ENCODE measurements around the gene NPB. TPM values are rescaled to one million over a fixed set of nuclear protein-coding genes. Genes with fewer than 3 reads are reported as not detected.

The NPB gene
- polyA plus RNA-seq, 1 donor from 2014 or later, result 1.3 TPM

GRCh38 chr17:81939881-81940385, 37.9 kb downstream of the NPB start:
- H3K9me2 ChIP-seq (ENCODE audit: insufficient read depth, low read length), result no peaks in the 10 kb centered on the region
- no peak overlapping the region for H3K4me2 ChIP-seq (ENCODE audit: low read length)
- H3K36me3 ChIP-seq (ENCODE audit: insufficient read depth, low read length), result no peaks in the 10 kb centered on the region
- no peaks in the 10 kb centered on the region for H3K9me3 ChIP-seq (ENCODE audit: low read length)
- no peak overlapping the region for H2AFZ ChIP-seq (ENCODE audit: low read depth, low read length)
- H3K9ac ChIP-seq (ENCODE audit: low read length), result no peak overlapping the region
- no peaks in the 10 kb centered on the region for H3K27me3 ChIP-seq (ENCODE audit: insufficient read depth, low read depth, low read length)
- TF ChIP-seq RAD21 (conservative IDR thresholded peaks at IDR 0.05) (no peak), SMC3 (conservative IDR thresholded peaks at IDR 0.05; ENCODE audit: poor library complexity) (no peak), EZH2 (IDR thresholded peaks at IDR 0.05; ENCODE audit: borderline replicate concordance, insufficient read depth, low read length, poor library complexity, severe bottlenecking) (no peak), EP300 (conservative IDR thresholded peaks at IDR 0.05; ENCODE audit: poor library complexity, severe bottlenecking) (no peak), REST (IDR thresholded peaks at IDR 0.05; ENCODE audit: borderline replicate concordance) (no peak), CTCF (IDR thresholded peaks at IDR 0.05; ENCODE audit: poor library complexity, severe bottlenecking) (no peak), TAF1 (IDR thresholded peaks at IDR 0.05; ENCODE audit: low read depth) (no peak), MXI1 (conservative IDR thresholded peaks at IDR 0.05; ENCODE audit: poor library complexity, severe bottlenecking) (no peak), POLR2AphosphoS5 (IDR thresholded peaks at IDR 0.05) (no peak)
- no peaks in the 10 kb centered on the region for H3K79me2 ChIP-seq (replicated peaks; ENCODE audit: insufficient read depth, low read length)
- H3K4me3 ChIP-seq (ENCODE audit: low read length), result no peak overlapping the region
- no peaks in the 10 kb centered on the region for H4K20me1 ChIP-seq (ENCODE audit: insufficient read depth)
- no peak overlapping the region for H3K27ac ChIP-seq (ENCODE audit: low read length)
- H3F3A ChIP-seq (ENCODE audit: insufficient read depth, low read length, poor library complexity, severe bottlenecking), result no peaks in the 10 kb centered on the region

GRCh38 chr17:81940538-81941483, 38.8 kb downstream of the NPB start:
- no peaks in the 10 kb centered on the region for H3K9me2 ChIP-seq (ENCODE audit: insufficient read depth, low read length)
- H2AFZ ChIP-seq (ENCODE audit: low read depth, low read length), result peak overlapping the region; percentile 4
- H4K20me1 ChIP-seq (ENCODE audit: insufficient read depth), result no peaks in the 10 kb centered on the region
- peak overlapping the region; percentile 55 for H3K4me3 ChIP-seq (ENCODE audit: low read length)
- no peaks in the 10 kb centered on the region for H3K27me3 ChIP-seq (ENCODE audit: insufficient read depth, low read depth, low read length)
- peak overlapping the region; percentile 73 for H3K27ac ChIP-seq (ENCODE audit: low read length)
- no peaks in the 10 kb centered on the region for H3K9me3 ChIP-seq (ENCODE audit: low read length)
- H3K9ac ChIP-seq (ENCODE audit: low read length), result peak overlapping the region; percentile 66
- no peak overlapping the region for H3K4me2 ChIP-seq (ENCODE audit: low read length)
- no peak for TF ChIP-seq CTCF (IDR thresholded peaks at IDR 0.05; ENCODE audit: poor library complexity, severe bottlenecking)
- no peak for TF ChIP-seq POLR2AphosphoS5 (IDR thresholded peaks at IDR 0.05)
- TF ChIP-seq TAF1 (IDR thresholded peaks at IDR 0.05; ENCODE audit: low read depth), result no peak
- no peak for TF ChIP-seq MXI1 (conservative IDR thresholded peaks at IDR 0.05; ENCODE audit: poor library complexity, severe bottlenecking)
- TF ChIP-seq RAD21 (conservative IDR thresholded peaks at IDR 0.05), result no peak
- no peak for TF ChIP-seq SMC3 (conservative IDR thresholded peaks at IDR 0.05; ENCODE audit: poor library complexity)
- no peak for TF ChIP-seq REST (IDR thresholded peaks at IDR 0.05; ENCODE audit: borderline replicate concordance)
- TF ChIP-seq EZH2 (IDR thresholded peaks at IDR 0.05; ENCODE audit: borderline replicate concordance, insufficient read depth, low read length, poor library complexity, severe bottlenecking), result no peak
- TF ChIP-seq EP300 (conservative IDR thresholded peaks at IDR 0.05; ENCODE audit: poor library complexity, severe bottlenecking), result no peak
- H3K79me2 ChIP-seq (replicated peaks; ENCODE audit: insufficient read depth, low read length), result no peaks in the 10 kb centered on the region
- H3K36me3 ChIP-seq (ENCODE audit: insufficient read depth, low read length), result no peaks in the 10 kb centered on the region
- H3F3A ChIP-seq (ENCODE audit: insufficient read depth, low read length, poor library complexity, severe bottlenecking), result no peaks in the 10 kb centered on the region
